Stomach (tissue), 4 donors: ENCODE measurements around the gene CCDC148.

ENCODE experiments used
- CTCF ChIP-seq, 7 experiments: fragments of 450-650 bp in 4 of 7; fragments of 200-600 bp in 3 of 7; sonication (generic) in 3 of 7; IDR thresholded peaks; one replicate each; pipeline ENCODE4 v1.5.1; 2016 to 2019; ENCODE audit warnings: antibody characterized with exemption in 7 of 7, control low read depth in 2 of 7, mild to moderate bottlenecking in 1 of 7
- POLR2A ChIP-seq, 4 donors: fragments of 450-650 bp; IDR thresholded peaks; one replicate each; pipeline ENCODE4 v1.6.1; 2016; ENCODE audit warnings: antibody characterized with exemption in 4 of 4, control low read depth in 2 of 4, mild to moderate bottlenecking in 1 of 4, moderate library complexity in 1 of 4

GRCh38 chr2:158291544-158292180 lies 164.9 kb downstream of the CCDC148 start:
- TF ChIP-seq CTCF (IDR thresholded peaks at IDR 0.05) (no peak), POLR2A (IDR thresholded peaks at IDR 0.05) (no peak)
